Thymus (tissue), 11 donors: ENCODE measurements around the gene TTLL10. TPM values are rescaled to one million over a fixed set of nuclear protein-coding genes. Genes with fewer than 3 reads are reported as not detected.
"Not testable (repeated sequence)": the region's sequence is repeated elsewhere in the genome, so short reads cannot be mapped to it uniquely, and the experiment has no call there.

Experiments used
- DNase-seq, 9 donors: peaks; one replicate each; pipeline ENCODE4 v3.0.0-alpha.2; 2013; ENCODE audit warnings: low spot score in 9 of 9, low read depth in 6 of 9, missing footprints in 1 of 9
- H3K27ac ChIP-seq, 2 donors: one replicate each; pipeline ENCODE4 v1.5.1; 2013; ENCODE audit warnings: control low read depth in 1 of 2, low read depth in 1 of 2, low read length in 1 of 2, mild to moderate bottlenecking in 1 of 2, moderate library complexity in 1 of 2
- H3K27me3 ChIP-seq, 2 donors: one replicate each; pipeline ENCODE4 v1.5.1; 2013; ENCODE audit warnings: low read length in 1 of 2; ENCODE audit not compliant: control insufficient read depth in 2 of 2, insufficient read depth in 1 of 2
- H3K36me3 ChIP-seq, 2 donors: one replicate each; pipeline ENCODE4 v1.5.1; 2013; ENCODE audit warnings: low read length in 1 of 2, mild to moderate bottlenecking in 1 of 2, moderate library complexity in 1 of 2; ENCODE audit not compliant: control insufficient read depth in 2 of 2, insufficient read depth in 2 of 2
- H3K4me1 ChIP-seq, 2 donors: one replicate each; pipeline ENCODE4 v1.5.1; 2013; ENCODE audit warnings: low read length in 2 of 2; ENCODE audit not compliant: control insufficient read depth in 2 of 2, insufficient read depth in 2 of 2
- H3K4me3 ChIP-seq, 2 donors: one replicate each; pipeline ENCODE4 v1.5.1; 2013; ENCODE audit warnings: low read length in 2 of 2, control low read depth in 1 of 2, mild to moderate bottlenecking in 1 of 2
- H3K9me3 ChIP-seq, 2 donors: one replicate each; pipeline ENCODE4 v1.5.1; 2013; ENCODE audit warnings: low read length in 1 of 2, mild to moderate bottlenecking in 1 of 2; ENCODE audit not compliant: control insufficient read depth in 2 of 2, insufficient read depth in 1 of 2
- WGBS: extraction: QIAGEN DNeasy Blood & Tissue Kit; methylation state at CpG from one replicate; pipeline ENCODE4 v1.1.7; 2013; 5-methylcytosine and 5-hydroxymethylcytosine counted together
- polyA plus RNA-seq: library from polyadenylated mRNA; stranded (reverse); fragments of 200-250 nt; gene quantifications from one replicate; pipeline ENCODE4 v1.2.3, GENCODE V29; 2013
- total RNA-seq: library from RNA; stranded (reverse); fragments of 120-200 nt; gene quantifications from one replicate; pipeline ENCODE4 v1.2.4, GENCODE V29; 2013
- donor health status: healthy.

The TTLL10 gene
- total and polyA plus RNA-seq, 2 donors: 0.14 to 0.27 TPM

DNA sequence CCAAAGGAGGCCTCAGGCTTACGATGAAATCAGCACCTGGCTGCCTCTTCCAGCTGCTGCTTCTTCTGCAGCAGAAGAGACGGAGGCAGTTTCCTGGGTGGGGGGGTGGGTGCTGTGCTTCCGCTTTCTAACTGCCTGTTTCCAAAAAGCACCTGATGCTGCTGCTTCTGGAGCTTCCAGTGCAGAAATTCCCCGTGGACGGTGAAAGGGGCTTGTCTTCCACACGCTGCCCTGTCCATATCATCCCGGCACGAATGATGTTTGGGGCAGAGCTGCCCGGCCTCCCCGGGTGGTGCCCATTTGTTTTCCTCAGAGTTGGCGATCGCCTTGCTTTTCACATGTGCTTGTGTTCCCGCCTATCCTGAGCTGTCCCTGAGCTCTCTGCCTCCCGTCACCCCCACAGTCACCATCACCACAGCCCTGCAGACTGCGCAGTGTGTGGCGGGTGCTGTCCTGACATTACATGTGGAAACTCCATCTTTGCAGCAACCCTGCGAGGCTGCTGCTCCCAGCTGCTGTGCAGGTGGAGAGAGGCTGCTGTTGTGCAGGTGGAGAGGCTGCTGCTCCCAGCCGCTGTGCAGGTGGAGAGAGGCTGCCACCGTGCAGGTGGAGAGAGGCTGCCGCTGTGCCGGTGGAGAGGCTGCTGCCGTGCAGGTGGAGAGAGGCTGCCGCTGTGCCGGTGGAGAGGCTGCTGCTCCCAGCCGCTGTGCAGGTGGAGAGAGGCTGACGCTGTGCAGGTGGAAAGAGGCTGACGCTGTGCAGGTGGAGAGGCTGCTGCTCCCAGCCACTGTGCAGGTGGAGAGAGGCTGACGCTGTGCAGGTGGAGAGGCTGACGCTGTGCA is 1.8 kb downstream of the TTLL10 start:
- peaks cover 25 to 49% of the 10 kb centered on the region in 2 donors for H3K4me1 ChIP-seq
- H3K27me3 ChIP-seq: peaks cover 0 to 54% of the 10 kb centered on the region in 2 donors
- peaks cover 0 to 30% of the 10 kb centered on the region in 2 donors for H3K9me3 ChIP-seq
- no peak overlapping the region for H3K4me3 ChIP-seq
- H3K36me3 ChIP-seq: no peaks in the 10 kb centered on the region
- DNase-seq: peak in 2 of 9 donors; percentile 41 to 43
- 81% methylated on average over 29 of the region's 29 CpGs for WGBS
- H3K27ac ChIP-seq: peak overlapping the region in 1 of 2 donors; percentile 60

GRCh38 chr1:1176063-1176761 is 2.5 kb downstream of the TTLL10 start:
- H3K9me3 ChIP-seq: peaks cover 0 to 30% of the 10 kb centered on the region in 2 donors
- H3K4me1 ChIP-seq: peaks cover 22 to 42% of the 10 kb centered on the region in 2 donors
- peaks cover 0 to 48% of the 10 kb centered on the region in 2 donors for H3K27me3 ChIP-seq
- peak overlapping the region in 1 of 2 donors; percentile 47 for H3K27ac ChIP-seq
- not testable (repeated sequence) for H3K4me3 ChIP-seq, DNase-seq, H3K36me3 ChIP-seq
- WGBS: 64% methylated on average over 22 of the region's 22 CpGs

DNA sequence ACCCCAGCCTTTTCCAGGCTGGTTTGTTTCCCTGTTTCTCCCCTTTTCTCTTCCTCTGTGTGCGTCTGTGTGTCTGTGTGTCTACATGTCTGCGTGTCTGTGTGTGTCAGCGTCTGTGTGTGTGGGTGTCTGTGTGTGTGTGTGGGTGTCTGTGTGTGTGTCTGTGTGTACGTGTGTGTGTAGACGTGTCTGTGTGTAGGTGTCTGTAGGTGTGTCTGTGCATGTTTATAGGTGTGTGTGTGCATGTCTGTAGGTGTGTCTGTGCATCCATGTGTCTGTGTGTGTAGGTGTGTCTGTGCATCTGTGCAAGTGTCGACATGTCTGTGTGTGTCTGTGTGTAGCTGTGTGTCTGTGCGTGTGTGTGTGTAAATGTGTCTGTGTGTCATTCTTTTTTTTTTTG is 3.3 kb downstream of the TTLL10 start:
- Histone ChIP-seq H3K4me3 (no peak overlapping the region), H3K36me3 (no peaks in the 10 kb centered on the region), H3K4me1 (peaks cover 16 to 35% of the 10 kb centered on the region in 2 donors), H3K27ac (no peak overlapping the region), H3K27me3 (peaks cover 4 to 48% of the 10 kb centered on the region in 2 donors), H3K9me3 (peaks cover 0 to 28% of the 10 kb centered on the region in 2 donors)
- no peak for DNase-seq
- WGBS: 97% methylated on average over 7 of the region's 7 CpGs

DNA sequence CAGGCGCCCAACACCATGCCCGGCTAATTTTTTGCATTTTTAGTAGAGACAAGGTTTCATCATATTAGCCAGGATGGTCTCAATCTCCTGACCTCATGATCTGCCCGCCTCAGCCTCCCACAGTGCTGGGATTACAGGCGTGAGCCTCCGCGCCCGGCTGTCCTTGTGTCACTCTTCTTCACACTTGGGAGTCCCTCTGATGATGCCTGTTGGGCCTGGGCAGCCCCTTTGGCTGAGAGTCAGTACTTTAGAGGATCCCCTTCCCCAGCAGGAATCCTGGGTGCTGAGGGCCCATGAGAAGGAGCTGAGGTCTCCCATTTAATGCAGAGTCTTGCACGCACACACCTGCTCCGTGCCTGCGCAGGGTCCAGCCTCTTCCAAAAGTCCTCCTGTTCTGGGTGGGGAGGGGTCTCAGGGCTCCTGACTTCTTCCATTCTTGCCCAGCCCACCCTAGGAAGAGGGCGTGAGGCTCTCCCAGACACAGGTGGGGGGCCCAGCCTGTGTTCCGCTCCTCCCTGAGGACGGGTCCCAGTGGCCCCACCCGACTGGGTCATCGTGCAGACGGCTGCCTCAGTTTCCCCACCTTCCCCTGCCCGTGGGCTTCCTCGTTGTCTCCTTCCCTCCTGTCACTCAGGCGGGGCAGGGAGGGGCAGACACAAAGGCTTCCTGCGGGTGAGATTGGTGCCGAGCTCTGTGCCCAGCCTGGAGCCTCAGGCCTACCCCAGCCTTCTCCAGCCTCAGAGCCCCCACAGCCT is 3.9 kb downstream of the TTLL10 start:
- no peak for DNase-seq
- no peak overlapping the region for H3K4me3 ChIP-seq
- H3K36me3 ChIP-seq: no peaks in the 10 kb centered on the region
- no peak overlapping the region for H3K27ac ChIP-seq
- H3K27me3 ChIP-seq: peaks cover 6 to 50% of the 10 kb centered on the region in 2 donors
- WGBS: 93% methylated on average over 21 of the region's 21 CpGs
- H3K9me3 ChIP-seq: peaks cover 1 to 23% of the 10 kb centered on the region in 2 donors
- peaks cover 12 to 34% of the 10 kb centered on the region in 2 donors for H3K4me1 ChIP-seq

- peaks cover 3 to 25% of the 10 kb centered on the region in 2 donors for H3K4me1 ChIP-seq
- DNase-seq: no peak
- H3K27ac ChIP-seq: no peak overlapping the region
- WGBS: 97% methylated on average over 32 of the region's 32 CpGs
- H3K9me3 ChIP-seq: peaks cover 1 to 23% of the 10 kb centered on the region in 2 donors
- no peaks in the 10 kb centered on the region for H3K36me3 ChIP-seq
- H3K4me3 ChIP-seq: no peak overlapping the region
- H3K27me3 ChIP-seq: peaks cover 6 to 50% of the 10 kb centered on the region in 2 donors
Measured at GRCh38 chr1:1178794-1179331, 5.2 kb downstream of the TTLL10 start.

DNA sequence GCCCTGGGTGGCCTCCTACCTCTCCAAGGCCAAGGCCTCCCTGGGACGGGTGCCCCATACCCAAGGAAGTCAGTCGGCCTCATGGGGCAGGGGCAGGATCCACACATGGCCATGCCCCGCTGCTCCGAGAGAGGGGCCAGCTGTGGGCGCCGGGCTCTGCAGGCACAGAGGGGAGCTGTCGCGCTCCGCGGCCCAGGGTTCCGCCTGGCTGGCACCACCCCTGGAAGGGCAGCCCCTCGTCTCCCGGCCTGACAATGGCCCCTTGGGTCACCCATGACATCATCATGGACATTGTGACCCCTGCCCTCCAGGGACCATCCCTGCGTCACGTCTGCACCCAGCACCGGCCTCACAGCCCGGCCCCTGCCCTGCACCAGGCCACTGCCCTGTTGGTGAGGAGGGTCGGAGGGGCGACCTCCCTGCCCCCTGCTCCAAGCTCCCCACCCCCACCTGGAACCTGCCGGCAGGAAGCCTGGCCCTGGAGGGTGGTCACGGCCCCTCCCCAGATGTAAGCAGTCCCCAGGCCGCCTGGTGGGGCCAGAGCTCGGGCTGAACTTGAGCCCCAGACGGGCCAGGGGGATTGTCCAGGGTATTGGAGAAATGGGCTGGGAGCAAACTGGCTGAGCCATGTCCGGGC is 5.8 kb downstream of the TTLL10 start:
- no peak overlapping the region for H3K27ac ChIP-seq
- H3K27me3 ChIP-seq: peaks cover 6 to 48% of the 10 kb centered on the region in 2 donors
- peaks cover 1 to 23% of the 10 kb centered on the region in 2 donors for H3K9me3 ChIP-seq
- peaks cover 0 to 20% of the 10 kb centered on the region in 2 donors for H3K4me1 ChIP-seq
- WGBS: 97% methylated on average over 25 of the region's 25 CpGs
- H3K36me3 ChIP-seq: no peaks in the 10 kb centered on the region
- H3K4me3 ChIP-seq: no peak overlapping the region
- DNase-seq: no peak

DNA sequence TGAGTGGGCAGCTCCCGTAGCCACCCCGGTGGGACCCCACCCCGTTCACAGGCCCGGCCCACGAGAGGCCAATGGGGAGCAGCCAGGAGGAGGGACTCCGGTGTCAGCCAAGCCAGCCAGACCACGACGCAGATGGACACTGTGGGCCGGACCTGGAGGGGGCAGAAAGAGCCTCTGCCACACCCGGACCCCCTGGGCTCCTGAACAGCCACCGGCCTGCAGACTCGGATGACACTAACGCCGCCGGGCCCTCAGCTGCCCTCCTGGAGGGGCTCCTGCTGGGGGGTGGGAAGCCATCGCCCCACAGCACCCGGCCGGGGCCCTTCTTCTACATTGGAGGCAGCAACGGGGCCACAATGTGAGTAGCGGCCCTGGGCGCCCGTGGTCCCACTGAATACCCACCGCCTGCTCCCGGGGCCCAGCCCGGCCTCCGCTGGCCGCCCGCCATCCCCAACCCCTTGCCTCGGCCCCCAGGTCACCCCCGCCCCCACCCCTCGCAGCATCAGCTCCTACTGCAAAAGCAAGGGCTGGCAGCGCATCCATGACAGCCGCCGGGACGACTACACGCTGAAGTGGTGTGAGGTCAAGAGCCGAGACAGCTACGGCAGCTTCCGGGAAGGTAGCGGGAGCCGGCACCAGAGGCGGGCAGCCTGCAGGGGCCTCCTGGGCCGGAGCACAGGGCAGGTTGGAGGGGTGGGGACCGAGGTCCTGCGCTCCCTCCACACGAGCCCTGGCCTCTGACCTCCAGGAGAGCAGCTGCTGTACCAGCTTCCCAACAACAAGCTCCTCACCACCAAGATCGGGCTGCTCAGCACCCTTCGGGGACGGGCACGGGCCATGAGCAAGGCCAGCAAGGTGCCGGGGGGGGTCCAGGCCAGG is 6.5 kb downstream of the TTLL10 start:
- no peaks in the 10 kb centered on the region for H3K36me3 ChIP-seq
- peaks cover 0 to 15% of the 10 kb centered on the region in 2 donors for H3K4me1 ChIP-seq
- 95% methylated on average over 51 of the region's 51 CpGs for WGBS
- H3K9me3 ChIP-seq: peaks cover 1 to 18% of the 10 kb centered on the region in 2 donors
- DNase-seq: no peak
- no peak overlapping the region for H3K4me3 ChIP-seq
- no peak overlapping the region for H3K27ac ChIP-seq
- peaks cover 6 to 46% of the 10 kb centered on the region in 2 donors for H3K27me3 ChIP-seq
